Suppressor macrophage treated with lipopolysaccharide for 1 hour (primary cell): ENCODE results near the gene UBE3A.
A peak's percentile ranks its signal among the peaks of the same experiment; 100 is the strongest.

Source experiments
- DNase-seq, 3 donors: peaks; one replicate each; pipeline ENCODE4 v3.0.0-alpha.2; 2020 to 2022

Gene UBE3A

DNA sequence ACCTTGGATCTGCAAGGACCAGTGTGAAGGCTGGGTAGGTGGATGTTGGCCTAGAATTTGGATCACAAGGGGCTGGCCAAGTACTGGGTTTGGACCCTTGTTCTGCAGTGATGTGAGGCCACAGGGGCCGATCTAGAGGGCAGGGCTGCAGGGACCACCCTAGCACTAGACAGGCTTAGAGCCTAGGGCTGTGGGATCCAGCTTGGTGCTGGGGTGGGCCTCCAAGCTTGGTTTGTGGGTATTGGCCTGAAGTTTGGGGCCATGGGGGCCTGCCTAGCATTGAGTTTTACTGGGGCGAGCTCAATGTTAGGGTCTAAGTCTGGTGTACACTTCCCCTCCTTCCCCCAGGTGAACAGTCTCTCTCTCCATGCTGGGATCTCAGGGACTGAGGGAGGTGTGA lies 36.5 kb downstream of the UBE3A start:
- DNase-seq: no peak

DNA sequence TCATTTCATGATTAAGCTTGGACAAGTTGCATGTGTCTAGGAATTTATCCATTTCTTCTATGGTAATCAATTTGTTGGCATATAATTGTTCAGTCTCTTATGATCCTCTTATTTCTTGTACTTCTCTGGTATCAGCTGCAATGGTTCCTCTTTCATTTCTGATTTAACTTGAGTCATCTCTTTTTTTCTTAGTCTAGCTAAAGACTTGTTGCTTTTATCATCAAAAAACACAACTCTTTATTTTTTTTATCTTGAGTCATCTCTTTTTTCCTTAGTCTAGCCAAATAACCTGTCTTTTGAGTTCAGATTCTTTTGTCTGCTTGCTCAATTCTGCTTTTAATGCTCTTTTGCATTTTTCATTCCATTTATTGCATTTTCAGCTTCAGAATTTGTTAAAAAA lies 37.3 kb downstream of the UBE3A start:
- peak; percentile 41 to 75 (median 71) for DNase-seq

DNA sequence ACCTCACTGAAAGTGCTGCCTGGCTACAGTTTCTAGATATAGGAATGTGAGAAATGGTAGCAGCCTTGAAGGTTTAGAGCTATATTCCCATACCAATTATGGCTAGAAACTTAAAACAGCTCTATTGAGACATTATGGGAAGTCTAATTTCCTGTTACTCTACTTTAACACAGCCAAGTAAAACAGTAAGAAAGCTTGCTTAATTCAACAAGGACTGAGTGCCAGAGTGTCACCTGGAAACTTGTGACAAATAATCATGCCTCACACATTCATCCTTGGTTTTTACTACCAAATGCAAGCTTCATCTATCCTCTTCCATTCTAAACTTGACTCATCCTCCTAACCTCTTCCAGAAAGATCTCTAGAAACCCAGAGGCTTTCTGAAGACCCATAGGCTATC lies 41.7 kb downstream of the UBE3A start:
- peak; percentile 28 to 63 (median 57) for DNase-seq

DNA sequence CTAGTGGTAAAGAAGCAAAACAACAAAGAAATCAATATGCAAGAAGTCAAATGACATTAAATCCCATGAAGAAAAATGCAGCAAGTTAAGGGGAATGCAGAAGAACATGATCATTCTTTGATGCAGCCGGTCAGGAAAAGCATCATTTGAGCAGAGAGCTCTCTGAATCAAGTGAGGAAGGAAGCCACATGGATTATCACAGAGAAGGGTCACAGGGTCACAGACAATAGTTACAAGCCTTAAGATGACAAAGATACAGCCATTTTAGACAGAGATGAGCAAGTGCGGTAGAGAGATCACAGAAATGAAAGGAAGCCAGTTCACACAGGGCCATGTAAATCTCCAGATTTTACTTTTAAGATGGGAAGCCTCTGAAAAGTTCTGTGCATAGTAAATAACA lies 43.9 kb downstream of the UBE3A start:
- DNase-seq: no peak

- DNase-seq: no peak
These were observed 46.0 kb downstream of the UBE3A start for GRCh38 chr15:25392806-25393205.

DNA sequence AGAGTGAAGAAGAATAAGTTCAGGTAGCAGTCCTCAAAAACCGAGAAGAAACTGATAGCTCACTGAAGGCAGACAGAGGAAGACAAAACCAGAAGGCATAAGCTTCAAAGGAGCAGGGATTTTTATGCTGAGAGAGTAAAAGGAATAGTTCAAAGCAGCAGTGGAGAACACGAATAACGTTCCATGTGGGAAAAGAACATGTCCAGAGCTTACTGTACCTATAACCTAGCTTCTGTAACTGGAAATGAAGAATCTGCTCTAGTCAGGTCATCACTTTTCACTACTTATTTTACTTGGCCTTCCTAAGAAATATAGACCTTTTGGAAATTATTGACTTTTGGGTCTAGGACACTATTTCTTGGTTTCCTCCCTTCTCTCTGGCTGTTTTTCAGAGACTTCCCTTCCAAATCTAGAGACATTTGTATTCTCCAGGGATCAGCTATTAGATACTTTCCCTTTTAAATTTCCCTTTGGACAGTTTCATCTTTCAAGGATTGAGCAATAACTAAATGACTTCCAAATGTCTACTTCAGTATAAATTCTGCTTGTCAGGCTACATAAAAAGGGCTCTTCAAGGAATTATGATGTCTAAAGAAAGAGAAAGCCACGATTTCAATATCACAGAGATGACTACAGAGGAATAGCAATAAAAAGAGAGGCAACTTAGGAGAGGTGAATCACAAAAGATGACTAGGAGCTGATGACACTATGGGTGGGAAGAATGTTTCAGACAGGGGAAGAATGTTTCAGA lies 46.7 kb downstream of the UBE3A start:
- peak; percentile 60 to 89 (median 79) for DNase-seq

DNA sequence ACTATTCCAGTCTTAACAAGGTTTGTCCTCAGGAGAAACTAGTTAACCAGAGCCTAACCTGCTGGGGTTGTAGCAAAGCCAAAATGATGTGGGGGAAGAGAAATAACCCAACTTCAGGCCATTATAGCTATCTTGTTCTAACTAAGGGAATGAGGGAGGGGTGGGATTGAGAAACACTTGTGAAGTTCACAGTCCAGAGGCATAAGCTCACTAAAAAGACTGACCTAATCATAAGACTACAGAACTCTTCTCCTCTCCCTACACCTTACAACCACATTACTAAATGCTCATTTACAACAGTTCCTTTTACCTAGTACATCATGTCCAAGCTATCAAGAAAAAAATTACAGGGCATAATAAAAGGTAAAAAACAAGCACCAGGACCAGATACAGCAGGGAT lies 52.8 kb downstream of the UBE3A start:
- no peak for DNase-seq

DNA sequence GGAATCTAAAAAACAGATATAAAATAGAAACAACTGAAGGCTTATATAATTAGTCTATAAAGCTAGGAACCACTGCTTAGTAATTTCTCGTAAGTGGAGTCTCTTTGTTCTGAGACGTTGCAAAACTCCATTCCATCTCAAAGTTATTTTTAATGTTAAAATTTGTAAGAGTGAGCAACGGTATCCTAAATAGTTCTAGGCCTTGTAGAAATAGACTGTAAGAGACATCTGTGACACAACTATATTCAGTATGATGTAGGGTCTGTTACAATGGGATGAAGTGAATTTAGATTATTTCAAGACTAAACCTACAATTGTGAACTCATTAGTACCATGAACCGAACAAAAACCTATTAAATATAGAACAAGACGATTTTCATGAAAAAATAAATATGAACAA lies 57.2 kb downstream of the UBE3A start:
- DNase-seq: no peak

DNA sequence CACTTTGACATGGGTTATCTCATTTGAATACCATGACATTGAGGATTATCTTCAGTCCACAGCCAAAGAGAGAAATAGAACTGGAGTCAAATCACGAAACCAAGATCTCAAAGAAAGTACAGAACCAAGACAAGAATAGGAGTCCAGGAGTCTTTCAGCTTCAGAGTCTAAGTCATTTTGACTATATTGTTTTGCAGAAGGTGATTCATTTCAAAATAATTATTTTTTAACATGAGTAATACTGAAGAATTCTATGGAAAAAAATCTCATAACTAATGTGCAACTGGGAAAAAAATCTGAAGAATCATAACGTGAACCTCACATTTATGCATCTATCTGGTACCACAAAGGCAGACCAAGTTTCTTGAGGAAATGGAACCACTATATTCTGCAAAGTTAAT lies 60.3 kb downstream of the UBE3A start:
- DNase-seq: no peak

DNA sequence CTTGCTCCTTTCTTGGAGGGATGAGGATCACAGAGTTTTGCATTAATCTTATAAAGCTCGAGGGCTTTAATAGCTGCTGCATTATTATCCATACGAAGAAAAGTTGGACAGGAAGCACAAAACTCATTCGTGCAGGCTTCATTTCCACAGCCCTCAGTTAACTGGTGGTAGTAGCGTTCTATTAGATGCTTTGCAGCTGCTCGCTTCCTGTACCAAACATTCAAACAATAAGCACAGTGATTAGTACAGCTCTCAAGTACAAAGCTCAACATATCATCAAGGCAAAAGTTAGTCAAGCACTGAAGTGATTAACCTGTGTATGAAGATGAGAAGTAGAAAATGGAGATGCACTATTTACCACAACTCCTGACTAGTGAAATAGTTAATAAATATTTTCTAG lies 63.3 kb downstream of the UBE3A start:
- no peak for DNase-seq

DNA sequence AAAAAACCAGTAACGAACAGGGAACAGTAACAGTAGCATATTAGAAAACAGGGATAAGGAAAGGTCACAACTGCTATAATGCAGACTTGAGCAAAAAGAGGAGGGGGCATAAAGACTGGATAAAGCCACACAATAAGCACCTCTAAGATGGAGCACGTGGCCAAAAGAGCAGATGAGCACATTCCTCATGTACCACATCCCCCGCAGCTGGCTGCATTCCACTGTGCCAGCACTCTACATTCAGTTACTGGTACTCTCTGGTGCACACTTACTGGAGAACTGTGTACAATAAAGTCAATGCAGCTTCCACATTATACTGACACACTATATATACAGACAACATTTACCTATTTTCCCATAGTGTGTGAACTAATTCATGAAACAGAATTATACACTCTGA lies 64.7 kb downstream of the UBE3A start:
- DNase-seq: no peak

GRCh38 chr15:25372298-25372697 lies 66.5 kb downstream of the UBE3A start:
- peak; percentile 40 to 69 (median 58) for DNase-seq

- no peak for DNase-seq
These were observed 70.0 kb downstream of the UBE3A start for GRCh38 chr15:25368850-25369249.

- peak in 1 of 3 donors; percentile 24 for DNase-seq
These were observed 72.8 kb downstream of the UBE3A start for GRCh38 chr15:25366058-25366457.

DNA sequence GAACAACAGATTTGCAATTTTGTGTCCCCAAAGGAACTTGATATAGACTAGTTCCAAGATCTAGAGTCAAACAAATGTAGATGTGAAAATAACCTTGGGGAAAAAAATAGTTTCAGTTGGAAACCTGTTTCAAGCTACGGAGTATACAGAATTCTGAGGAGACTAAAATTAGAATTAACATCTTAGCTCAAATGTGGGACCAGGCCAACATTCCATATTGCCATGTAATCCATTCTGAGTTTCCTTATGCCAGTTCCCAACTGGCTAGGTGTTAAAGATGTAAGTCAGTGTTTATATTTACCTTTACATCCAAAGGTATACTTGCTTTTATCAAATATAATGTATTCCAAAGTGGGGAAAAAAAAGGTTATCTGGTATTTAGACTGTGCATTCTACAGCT lies 76.3 kb downstream of the UBE3A start:
- DNase-seq: no peak

- DNase-seq: no peak
These were observed 91.1 kb downstream of the UBE3A start for GRCh38 chr15:25347707-25348106.

DNA sequence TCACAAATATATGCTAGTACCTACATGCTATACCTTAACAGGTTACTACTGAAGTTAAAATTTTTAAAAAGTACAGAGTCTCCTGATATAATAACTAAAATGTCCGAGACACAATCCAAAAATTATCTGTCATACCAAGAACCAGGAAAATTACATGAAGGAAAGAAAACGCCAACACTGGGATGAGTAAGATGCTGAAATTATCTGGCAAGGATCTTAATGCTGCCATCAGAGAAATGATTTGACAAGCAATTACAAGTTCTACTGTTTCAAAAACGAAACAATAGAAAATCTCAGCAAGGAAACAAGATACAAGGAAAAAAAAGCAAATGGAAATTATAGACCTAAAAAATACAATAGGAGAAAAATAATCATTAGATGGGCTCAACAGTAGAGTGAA lies 92.5 kb downstream of the UBE3A start:
- DNase-seq: no peak

DNA sequence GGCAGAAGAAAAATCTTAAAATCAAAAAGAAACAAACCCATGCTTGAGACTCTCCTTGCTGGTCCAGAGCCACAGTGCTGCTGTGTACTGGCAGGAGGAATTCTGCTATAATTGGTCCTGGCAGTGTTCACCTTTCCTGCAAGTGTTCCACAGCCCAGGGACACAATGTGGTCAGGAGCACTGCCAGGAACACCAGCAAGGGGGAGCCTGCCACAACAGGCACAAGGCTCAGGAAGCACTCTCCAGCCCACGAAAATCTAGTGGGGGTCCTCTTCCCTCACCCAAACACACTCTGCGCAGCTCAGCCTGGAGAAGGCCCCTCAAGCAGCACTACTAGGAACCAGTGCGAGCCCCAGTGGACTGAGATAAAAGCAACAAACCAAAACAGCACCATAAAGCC lies 92.9 kb downstream of the UBE3A start:
- no peak for DNase-seq

- DNase-seq: no peak
These were observed 96.2 kb downstream of the UBE3A start for GRCh38 chr15:25342629-25343028.

DNA sequence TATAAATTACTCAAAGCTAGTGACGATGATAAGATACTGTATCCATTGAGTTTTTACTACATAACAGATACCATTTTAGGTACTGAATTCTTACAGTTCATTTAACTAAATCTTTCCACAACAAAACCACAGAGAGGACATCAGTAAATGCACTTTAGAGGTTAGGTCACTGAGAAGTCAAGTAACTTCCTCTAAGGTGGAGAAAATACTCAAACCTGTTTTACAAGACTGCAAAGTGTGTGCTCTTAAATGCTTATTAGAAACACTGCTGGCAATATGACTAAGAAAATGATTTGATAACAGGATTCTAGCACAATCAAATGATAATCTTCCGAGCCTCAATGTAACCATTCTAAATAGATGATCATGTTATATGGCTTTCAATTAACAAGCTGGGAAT lies 99.4 kb downstream of the UBE3A start:
- no peak for DNase-seq

DNA sequence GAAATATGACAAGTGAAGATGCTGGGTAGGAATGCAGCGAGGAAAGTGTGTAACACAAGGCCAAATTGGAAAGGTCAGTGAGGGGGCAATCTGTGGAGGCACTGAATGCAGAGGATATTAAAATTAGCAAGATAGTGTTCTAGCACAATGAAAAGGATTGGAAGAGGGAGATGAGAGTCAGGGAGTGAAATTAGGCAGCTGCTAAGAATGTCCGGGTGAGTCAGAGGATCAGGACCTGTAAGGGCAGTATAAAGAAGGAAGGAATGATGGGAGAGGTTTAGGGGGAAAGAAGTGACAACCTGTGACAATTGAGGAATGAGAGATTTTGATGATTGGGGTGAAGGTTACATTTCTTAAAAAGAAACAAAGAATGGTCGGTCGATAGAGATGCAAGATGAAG lies 103.5 kb downstream of the UBE3A start:
- DNase-seq: no peak

GRCh38 chr15:25333049-25333448 lies 105.8 kb downstream of the UBE3A start:
- DNase-seq: no peak

GRCh38 chr15:25332306-25332705 lies 106.5 kb downstream of the UBE3A start:
- DNase-seq: no peak

DNA sequence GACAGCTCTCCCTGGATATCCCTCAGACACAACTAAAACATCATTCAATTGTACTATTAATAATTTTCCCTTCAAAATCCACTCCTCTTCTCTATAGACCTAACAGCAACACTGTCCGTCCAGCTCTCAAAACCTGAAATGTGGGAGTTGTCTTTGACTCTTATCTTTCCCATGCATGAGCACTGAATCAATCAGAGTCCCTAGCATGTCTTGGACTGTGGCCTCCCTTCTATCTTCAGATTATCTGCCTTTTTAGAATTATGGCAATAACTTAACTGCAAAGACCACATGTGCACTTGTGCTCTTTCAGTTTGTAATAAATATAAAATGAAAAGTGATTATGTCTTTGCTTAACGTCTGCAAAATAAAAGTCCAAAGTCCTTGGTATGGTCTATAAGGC lies 107.0 kb downstream of the UBE3A start:
- no peak for DNase-seq

GRCh38 chr15:25331404-25331803 lies 107.4 kb downstream of the UBE3A start:
- no peak for DNase-seq
